NCI-H1417 treated with DMSO at 0.1 percent for 48 hours (cell line): ENCODE data around the gene HOOK1.
"Not testable (repeated sequence)": the region's sequence is repeated elsewhere in the genome, so short reads cannot be mapped to it uniquely, and the experiment has no call there.

Experiments
- DNase-seq: peaks from one replicate; lab custom pipeline; 2025; lab: John Stamatoyannopoulos, UW

The HOOK1 gene

DNA sequence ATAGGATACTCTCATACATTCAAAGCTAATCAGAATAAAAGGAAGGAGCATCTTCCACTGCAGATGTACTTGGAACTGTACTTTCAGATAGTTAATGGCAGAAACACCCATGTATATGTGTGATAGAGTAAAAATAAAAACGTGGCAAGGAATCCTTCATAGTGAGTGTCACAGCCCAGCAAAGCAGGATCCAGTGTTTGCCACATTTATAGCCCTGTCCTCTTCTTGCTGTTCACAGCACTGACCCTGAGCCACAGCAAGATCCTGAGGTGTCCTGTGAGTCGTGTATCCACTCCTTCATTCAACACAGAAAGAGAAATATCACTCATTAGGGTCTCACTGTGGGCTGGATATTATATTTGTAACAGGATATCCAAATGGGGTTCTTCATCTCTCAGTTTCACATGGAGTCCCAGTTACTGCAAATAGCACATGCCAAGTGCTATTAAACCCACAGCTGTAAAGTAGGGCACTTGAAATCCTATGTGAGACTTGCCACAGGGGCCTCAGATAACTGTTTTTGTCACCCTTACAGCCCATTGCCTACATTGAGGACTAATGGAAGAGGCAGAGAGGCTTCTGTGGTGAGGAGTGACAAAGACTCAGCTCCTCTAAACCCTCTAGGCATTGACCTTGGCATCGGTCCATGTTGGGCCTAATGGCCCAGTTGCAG, 70.5 kb downstream of the HOOK1 start:
- DNase-seq = no peak

- DNase-seq = no peak
Measured at GRCh38 chr1:59892841-59893811, 78.4 kb downstream of the HOOK1 start.

GRCh38 chr1:59897165-59897564, 82.4 kb downstream of the HOOK1 start:
- no peak for DNase-seq

DNA sequence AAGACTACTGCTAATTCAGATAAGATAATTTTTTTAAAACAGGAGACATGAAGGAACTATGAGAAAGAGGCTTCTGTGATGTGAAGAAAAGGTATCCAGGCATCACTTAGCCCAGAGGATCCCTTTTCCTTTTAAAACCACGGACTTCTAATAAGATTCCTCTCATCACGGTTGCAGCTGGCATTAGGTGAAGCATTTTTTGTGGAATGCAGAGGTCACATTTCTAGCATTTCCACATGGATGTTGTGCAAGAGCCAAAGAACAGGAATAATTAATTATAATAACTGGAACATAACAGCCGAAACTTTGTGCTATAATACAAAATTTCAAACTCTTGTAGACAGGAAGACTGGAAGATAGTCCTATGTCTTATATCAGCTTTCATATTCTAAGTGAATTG, 84.2 kb downstream of the HOOK1 start:
- no peak for DNase-seq

- DNase-seq = no peak
Measured at GRCh38 chr1:59900640-59901039, 85.9 kb downstream of the HOOK1 start.

- DNase-seq = no peak
Measured at GRCh38 chr1:59901770-59902388, 87.1 kb downstream of the HOOK1 start.

DNA sequence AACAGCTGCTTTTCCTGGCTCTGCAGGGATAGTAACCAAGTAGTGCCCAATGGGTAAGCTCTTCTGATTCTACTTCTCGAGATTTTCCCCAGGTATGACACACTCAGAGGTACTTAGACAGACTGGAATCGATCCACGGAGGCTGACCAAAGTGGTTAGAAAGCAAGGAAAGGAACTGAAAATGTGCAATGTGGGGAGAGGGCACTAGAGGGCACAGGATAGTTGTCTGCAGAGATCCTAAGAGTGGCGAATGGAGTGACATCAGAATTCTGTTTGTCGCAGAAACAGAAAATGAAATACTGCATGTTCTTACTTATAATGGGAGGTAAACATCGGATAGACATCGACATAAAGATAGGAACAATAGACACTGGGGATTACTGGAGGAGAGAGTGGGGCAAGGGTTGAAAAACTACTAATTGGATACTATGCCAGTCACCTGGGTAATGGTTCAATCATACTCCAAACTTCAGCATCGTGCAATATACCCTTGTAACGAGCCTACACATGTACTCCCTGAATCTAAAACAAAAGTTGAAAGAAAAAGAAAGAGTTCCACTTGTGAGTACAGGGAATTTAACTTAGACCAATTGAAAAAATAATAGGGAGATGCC, 88.5 kb downstream of the HOOK1 start:
- no peak for DNase-seq

DNA sequence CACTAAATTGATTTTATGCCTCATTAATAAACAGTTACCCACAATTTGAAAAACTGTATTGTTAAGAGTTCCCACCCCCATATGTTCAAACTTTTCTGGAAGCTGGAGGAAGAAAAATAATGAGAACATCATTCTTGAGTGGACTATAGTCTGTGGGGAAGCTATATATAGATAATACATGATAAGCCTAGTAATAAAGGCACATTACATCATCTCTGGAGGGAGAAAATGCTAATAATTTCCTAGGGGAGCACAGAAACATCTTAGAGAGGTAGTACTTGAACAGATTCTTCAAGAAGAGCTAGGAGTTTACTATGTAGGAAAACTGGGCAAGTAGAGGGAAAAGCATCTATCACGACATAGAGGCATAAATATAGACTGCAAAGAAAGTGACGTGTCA, 92.2 kb downstream of the HOOK1 start:
- no peak for DNase-seq

- no peak for DNase-seq
Measured at GRCh38 chr1:59908084-59908483, 93.3 kb downstream of the HOOK1 start.

DNA sequence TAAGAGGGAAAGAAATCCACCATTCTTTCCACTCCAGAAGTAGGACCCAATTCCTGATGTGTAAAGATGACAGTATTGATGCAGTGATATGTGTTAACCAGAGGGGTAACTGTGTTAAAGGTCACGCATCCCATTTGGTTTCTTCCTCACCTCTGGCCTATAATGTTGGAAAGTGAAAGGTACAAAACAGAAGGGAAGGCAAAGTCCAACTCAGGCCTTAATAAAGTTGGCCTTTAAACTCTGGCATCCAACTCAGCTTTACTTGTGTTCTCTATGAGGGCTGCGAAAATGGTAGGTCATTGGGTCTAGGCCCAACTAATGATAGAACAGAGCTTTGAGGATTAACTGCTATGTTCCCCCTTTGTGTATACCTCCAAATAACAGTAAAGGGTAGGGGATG, 93.9 kb downstream of the HOOK1 start:
- no peak for DNase-seq

DNA sequence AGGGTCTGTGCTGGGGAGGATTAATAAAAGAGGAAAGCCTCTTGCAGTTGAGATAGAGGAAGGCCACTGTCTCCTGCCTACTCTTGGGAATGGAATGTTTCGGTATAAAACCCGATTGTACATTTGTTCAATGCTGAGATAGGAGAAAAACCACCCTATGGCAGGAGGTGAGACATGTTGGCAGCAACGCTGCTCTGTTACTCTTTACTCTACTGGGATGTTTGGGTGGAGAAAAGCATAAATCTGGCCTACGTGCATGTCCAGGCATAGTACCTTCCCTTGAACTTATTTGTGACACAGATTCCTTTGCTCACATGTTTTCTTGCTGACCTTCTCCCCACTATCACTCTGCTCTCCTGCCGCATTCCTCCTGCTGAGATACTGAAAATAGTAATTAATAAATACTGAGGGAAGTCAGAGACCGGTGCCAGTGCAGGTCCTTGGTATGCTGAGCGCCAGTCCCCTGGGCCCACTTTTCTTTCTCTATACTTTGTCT, 100.1 kb downstream of the HOOK1 start:
- not testable (repeated sequence) for DNase-seq

- DNase-seq = no peak
Measured at GRCh38 chr1:59915516-59915915, 100.8 kb downstream of the HOOK1 start.

GRCh38 chr1:59917026-59917784, 102.5 kb downstream of the HOOK1 start:
- DNase-seq = no peak

- no peak for DNase-seq
Measured at GRCh38 chr1:59917785-59918180, 103.0 kb downstream of the HOOK1 start.

GRCh38 chr1:59919746-59920145, 105.0 kb downstream of the HOOK1 start:
- DNase-seq = no peak

- not testable (repeated sequence) for DNase-seq
Measured at GRCh38 chr1:59921258-59921899, 106.6 kb downstream of the HOOK1 start.

DNA sequence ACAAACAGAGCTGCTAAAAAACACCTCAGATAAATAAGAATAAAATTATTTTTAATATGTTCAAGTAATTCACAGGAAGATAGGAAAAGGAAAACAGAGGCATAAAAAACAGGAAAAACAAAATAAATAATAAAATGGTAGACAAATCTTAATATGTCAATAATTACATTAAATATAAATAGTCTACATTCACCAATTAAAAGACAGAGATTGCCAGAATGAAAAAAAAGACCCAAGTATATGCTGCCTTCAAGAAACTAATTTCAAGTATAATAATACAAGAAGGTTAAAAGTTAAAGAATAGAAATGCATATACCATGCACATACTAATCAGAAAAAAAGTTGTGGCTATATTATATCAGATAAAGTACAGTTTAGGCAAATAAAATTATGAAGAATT, 109.9 kb downstream of the HOOK1 start:
- DNase-seq = no peak
